A549 (cell line): ENCODE data around the gene OGFR. TPM values are rescaled to one million over a fixed set of nuclear protein-coding genes. Genes with fewer than 3 reads are reported as not detected.

ENCODE experiments used
- ATAC-seq, 2 experiments: fragments of 200-7000 bp in 1 of 2; fragments of >200 bp in 1 of 2; cut with Nextera tagmentation in 1 of 2; cut with Tn5 transposase in 1 of 2; 3 replicates each; pipeline versions ENCODE4 v1.8.0 to v1.9.1; 2018 to 2020; ENCODE audit warnings: mild to moderate bottlenecking in 1 of 2, moderate library complexity in 1 of 2
- CTCF ChIA-PET: fragments of 300-600 bp; sonication (Branson Sonifier 250); formaldehyde crosslinking; extraction: SDS; loops from one replicate; lab custom pipeline; 2021; ENCODE audit warnings: antibody characterized with exemption, inconsistent platforms; lab: Yijun Ruan, JAX
- POLR2A ChIA-PET: fragments of 350-600 bp; formaldehyde crosslinking; extraction: SDS; loops from one replicate; lab custom pipeline; 2021; ENCODE audit warnings: antibody characterized with exemption, inconsistent platforms; lab: Yijun Ruan, JAX
- DNase-seq, 2 experiments: peaks; one replicate each; pipeline versions ENCODE4 v3.0.0 to v3.0.0-alpha.2; 2011 to 2016; ENCODE audit warnings: low read depth in 1 of 2, low spot score in 1 of 2
- FAIRE-seq: peaks from 2 replicates; lab custom pipeline; 2011; peaks lifted over from hg19 to GRCh38; lab: Jason Lieb, UNC
- H3K27ac ChIP-seq, 2 experiments: fragments of >200 bp; sonication (Bioruptor Twin); formaldehyde crosslinking; 3 replicates each; pipeline ENCODE4 v1.5.1; 2016 to 2017
- H3K4me1 ChIP-seq: fragments of >200 bp; sonication (Bioruptor Twin); formaldehyde crosslinking; 3 replicates; pipeline ENCODE4 v1.6.1; 2016
- H3K4me2 ChIP-seq: fragments of >200 bp; sonication (Bioruptor Twin); formaldehyde crosslinking; 3 replicates; pipeline ENCODE4 v1.6.1; 2016
- H3K4me3 ChIP-seq: fragments of >200 bp; sonication (Bioruptor Twin); formaldehyde crosslinking; 3 replicates; pipeline ENCODE4 v1.5.1; 2016
- H3K9me3 ChIP-seq: fragments of >200 bp; sonication (Bioruptor Twin); formaldehyde crosslinking; 3 replicates; pipeline ENCODE4 v1.6.1; 2016
- BCL3 ChIP-seq: fragments of >200 bp; sonication (Bioruptor Twin); formaldehyde crosslinking; IDR thresholded peaks from 3 replicates; pipeline ENCODE4 v1.6.1; 2016
- CHD2 ChIP-seq: fragments of 150-350 bp; IDR thresholded peaks from 2 replicates; pipeline ENCODE4 v1.6.1; 2014; ENCODE audit warnings: low read length; ENCODE audit not compliant: partially characterized antibody
- CHD4 ChIP-seq: fragments of 200-600 bp; sonication (generic); IDR thresholded peaks from 2 replicates; pipeline ENCODE4 v1.6.1; 2016; ENCODE audit warnings: antibody characterized with exemption, mild to moderate bottlenecking, borderline replicate concordance
- CTCF ChIP-seq: fragments of >200 bp; sonication (Bioruptor Twin); formaldehyde crosslinking; IDR thresholded peaks from 3 replicates; pipeline ENCODE4 v1.5.1; 2016
- FOSL2 ChIP-seq, 2 experiments: fragments of 450-650 bp in 1 of 2; fragments of >200 bp in 1 of 2; sonication (Bioruptor Twin) in 1 of 2; formaldehyde crosslinking; IDR thresholded peaks; 2 replicates each; pipeline versions ENCODE4 v1.5.0 to v1.6.1; 2016 to 2020; ENCODE audit warnings: mild to moderate bottlenecking in 1 of 2, moderate library complexity in 1 of 2
- GATA3 ChIP-seq: IDR thresholded peaks from 2 replicates; pipeline ENCODE4 v1.6.1; 2012; ENCODE audit warnings: borderline replicate concordance
- HDAC2 ChIP-seq: fragments of 200-600 bp; sonication (generic); IDR thresholded peaks from 2 replicates; pipeline ENCODE4 v1.6.1; 2016
- HOXB5 ChIP-seq: fragments of 250-450 bp; sonication (Bioruptor Pico); IDR thresholded peaks from 2 replicates; pipeline ENCODE4 v1.5.0; 2020; ENCODE audit warnings: mild to moderate bottlenecking, moderate library complexity
- KDM1A ChIP-seq: fragments of 200-600 bp; sonication (generic); IDR thresholded peaks from 2 replicates; pipeline ENCODE4 v1.6.1; 2016; ENCODE audit warnings: low read depth, mild to moderate bottlenecking
- PHF8 ChIP-seq: fragments of 200-600 bp; sonication (generic); IDR thresholded peaks from 2 replicates; pipeline ENCODE4 v1.6.1; 2016; ENCODE audit warnings: low read depth, mild to moderate bottlenecking, antibody characterized with exemption, moderate library complexity, borderline replicate concordance
- RAD21 ChIP-seq, 2 experiments: fragments of >200 bp in 1 of 2; sonication (Bioruptor Twin) in 1 of 2; formaldehyde crosslinking in 1 of 2; IDR thresholded peaks in 1 of 2; conservative IDR thresholded peaks in 1 of 2; 2 replicates in 1 of 2; 3 replicates in 1 of 2; pipeline ENCODE4 v1.6.1; 2012 to 2018; ENCODE audit warnings: inconsistent platforms in 1 of 2
- RCOR1 ChIP-seq: fragments of 150-350 bp; IDR thresholded peaks from 2 replicates; pipeline ENCODE4 v1.6.1; 2014; ENCODE audit warnings: antibody characterized with exemption, low read length, low read depth
- SMC3 ChIP-seq: fragments of >200 bp; sonication (Bioruptor Twin); formaldehyde crosslinking; IDR thresholded peaks from 3 replicates; pipeline ENCODE4 v1.6.1; 2018; ENCODE audit warnings: inconsistent platforms
- SREBF2 ChIP-seq: fragments of 450-650 bp; IDR thresholded peaks from 2 replicates; pipeline ENCODE4 v1.6.1; 2014; ENCODE audit warnings: mild to moderate bottlenecking, moderate library complexity
- ZSCAN20 ChIP-seq: fragments of 250-450 bp; sonication (Bioruptor Pico); IDR thresholded peaks from 2 replicates; pipeline ENCODE4 v1.8.0; 2022; ENCODE audit warnings: mild to moderate bottlenecking, moderate library complexity
- WGBS: methylation state at CpG from one replicate; pipeline ENCODE4 v1.1.6; 2017; ENCODE audit errors: missing lambda C conversion rate; 5-methylcytosine and 5-hydroxymethylcytosine counted together
- polyA plus RNA-seq, 4 experiments: library from polyadenylated mRNA; depleted of rRNA in 3 of 4; stranded (reverse); fragments of >200 nt; fragmentation: RNase III in 1 of 4; extraction: RNeasy Plus Mini Kit Qiagen cat#74134 plus additional on column Dnase treatment in 1 of 4; gene quantifications; 2 replicates in 3 of 4; 3 replicates in 1 of 4; pipeline ENCODE4 v1.2.3, GENCODE V29; 2011 to 2017
- TF ChIP-seq, protein P1 (sequence below): fragments of 200-600 bp; sonication (generic); IDR thresholded peaks from 2 replicates; pipeline ENCODE4 v1.6.1; 2016; ENCODE audit warnings: antibody characterized with exemption, mild to moderate bottlenecking, moderate library complexity

OGFR gene
- polyA plus RNA-seq, 2 of the 4 experiments (the other 2 are of a cell fraction): 15.9 to 35.6 TPM

- TF ChIP-seq PHF8: no peak
- no peak for TF ChIP-seq HOXB5
Measured at GRCh38 chr20:62822239-62822787, 17.7 kb downstream of the OGFR start (continued).

DNA sequence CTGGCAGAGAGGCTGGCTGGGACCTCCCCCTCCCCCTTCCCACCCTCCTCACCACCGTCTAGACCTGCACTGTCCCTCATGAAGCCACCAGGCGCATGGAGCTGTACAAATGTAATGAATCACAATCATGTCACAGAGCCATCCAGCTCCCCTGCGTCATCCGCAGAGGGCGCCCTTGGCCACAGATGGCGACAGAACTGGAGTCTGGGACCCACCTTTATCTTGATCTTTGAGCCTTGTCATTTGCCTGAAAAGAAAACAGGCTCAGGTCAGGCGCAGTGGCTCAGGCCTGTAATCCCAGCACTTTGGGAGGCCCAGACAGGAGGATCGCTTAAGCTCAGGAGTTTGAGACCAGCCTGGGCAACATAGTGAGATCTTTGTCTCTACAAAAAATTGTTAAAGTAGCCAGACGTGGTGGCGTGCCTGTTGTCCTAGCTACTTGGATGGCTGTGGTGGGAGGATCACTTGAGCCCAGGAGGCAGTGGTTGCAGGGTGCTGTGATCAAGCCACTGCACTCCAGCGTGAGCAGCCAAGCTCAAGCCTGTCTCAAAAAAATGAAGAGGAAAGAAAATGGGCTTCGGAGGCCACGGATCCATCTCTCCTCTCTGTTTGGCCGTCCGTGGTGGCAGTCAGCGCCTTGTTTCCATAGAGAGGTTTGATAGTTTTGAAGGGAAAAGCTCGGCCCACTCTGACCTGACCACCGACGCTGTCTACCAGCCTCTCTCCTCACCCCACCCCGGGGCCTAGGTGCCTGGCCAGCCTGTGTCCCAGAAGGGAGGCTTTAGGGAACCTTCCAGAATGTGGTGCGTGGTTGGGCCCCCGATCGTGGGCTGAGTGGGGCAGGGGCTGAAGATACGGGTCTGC lies 18.4 kb downstream of the OGFR start:
- no peaks in the 10 kb centered on the region for H3K9me3 ChIP-seq
- CTCF ChIA-PET: interaction anchor here (0.6 to 7.1 kb wide), 33 partner anchors 8 to 393 kb away, joined by 3 to 76 read pairs (median 4); partner anchors contain the start of genes TCFL5 and YTHDF1
- no peak overlapping the region for H3K4me3 ChIP-seq
- DNase-seq: peak; percentile 88 to 92
- peak overlapping the region; percentile 18; the same call in 2 of the 3 replicates for H3K4me2 ChIP-seq
- POLR2A ChIA-PET: interaction anchor here (0.6 kb wide), 1 partner anchor 28 kb away, joined by 3 read pairs; no protein-coding TSS in a partner anchor
- ATAC-seq: peak; percentile 51 to 65; a peak in 5 of 6 replicates
- peak overlapping the region in 1 of 2 experiments; percentile 41; a peak in 3 of 6 replicates for H3K27ac ChIP-seq
- no peak for FAIRE-seq
- WGBS: 65% methylated on average over 22 of the region's 24 CpGs
- peaks cover 48% of the 10 kb centered on the region for H3K4me1 ChIP-seq
- TF ChIP-seq FOSL2 (IDR thresholded peaks at IDR 0.05) (no peak), FOSL2 (CRISPR knock-in tag; IDR thresholded peaks at IDR 0.05) (peak; percentile 61), RAD21 (conservative IDR thresholded peaks at IDR 0.05 in 1 of 2, IDR thresholded peaks at IDR 0.05 in 1 of 2) (peak; percentile 75 to 85), CHD4 (no peak), HDAC2 (no peak), KDM1A (no peak), SMC3 (peak; percentile 57; the same call in 2 of the 3 replicates), BCL3 (no peak), ZSCAN20 (CRISPR knock-in tag) (no peak), RCOR1 (no peak), CHD2 (no peak), CTCF (peak; percentile 62), SREBF2 (no peak), GATA3 (0 out of 2 replicates have a peak, but pooled peaks have one; percentile 50), HOXB5 (peak; percentile 89)
- TF ChIP-seq, protein P1, sequence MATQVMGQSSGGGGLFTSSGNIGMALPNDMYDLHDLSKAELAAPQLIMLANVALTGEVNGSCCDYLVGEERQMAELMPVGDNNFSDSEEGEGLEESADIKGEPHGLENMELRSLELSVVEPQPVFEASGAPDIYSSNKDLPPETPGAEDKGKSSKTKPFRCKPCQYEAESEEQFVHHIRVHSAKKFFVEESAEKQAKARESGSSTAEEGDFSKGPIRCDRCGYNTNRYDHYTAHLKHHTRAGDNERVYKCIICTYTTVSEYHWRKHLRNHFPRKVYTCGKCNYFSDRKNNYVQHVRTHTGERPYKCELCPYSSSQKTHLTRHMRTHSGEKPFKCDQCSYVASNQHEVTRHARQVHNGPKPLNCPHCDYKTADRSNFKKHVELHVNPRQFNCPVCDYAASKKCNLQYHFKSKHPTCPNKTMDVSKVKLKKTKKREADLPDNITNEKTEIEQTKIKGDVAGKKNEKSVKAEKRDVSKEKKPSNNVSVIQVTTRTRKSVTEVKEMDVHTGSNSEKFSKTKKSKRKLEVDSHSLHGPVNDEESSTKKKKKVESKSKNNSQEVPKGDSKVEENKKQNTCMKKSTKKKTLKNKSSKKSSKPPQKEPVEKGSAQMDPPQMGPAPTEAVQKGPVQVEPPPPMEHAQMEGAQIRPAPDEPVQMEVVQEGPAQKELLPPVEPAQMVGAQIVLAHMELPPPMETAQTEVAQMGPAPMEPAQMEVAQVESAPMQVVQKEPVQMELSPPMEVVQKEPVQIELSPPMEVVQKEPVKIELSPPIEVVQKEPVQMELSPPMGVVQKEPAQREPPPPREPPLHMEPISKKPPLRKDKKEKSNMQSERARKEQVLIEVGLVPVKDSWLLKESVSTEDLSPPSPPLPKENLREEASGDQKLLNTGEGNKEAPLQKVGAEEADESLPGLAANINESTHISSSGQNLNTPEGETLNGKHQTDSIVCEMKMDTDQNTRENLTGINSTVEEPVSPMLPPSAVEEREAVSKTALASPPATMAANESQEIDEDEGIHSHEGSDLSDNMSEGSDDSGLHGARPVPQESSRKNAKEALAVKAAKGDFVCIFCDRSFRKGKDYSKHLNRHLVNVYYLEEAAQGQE: no peak
